Measurements from ENCODE around the gene VPS13D.

Gene VPS13D

GRCh38 chr1:12408662-12409061 is 178.8 kb downstream of the VPS13D start:
- ATAC-seq = no peak

DNA sequence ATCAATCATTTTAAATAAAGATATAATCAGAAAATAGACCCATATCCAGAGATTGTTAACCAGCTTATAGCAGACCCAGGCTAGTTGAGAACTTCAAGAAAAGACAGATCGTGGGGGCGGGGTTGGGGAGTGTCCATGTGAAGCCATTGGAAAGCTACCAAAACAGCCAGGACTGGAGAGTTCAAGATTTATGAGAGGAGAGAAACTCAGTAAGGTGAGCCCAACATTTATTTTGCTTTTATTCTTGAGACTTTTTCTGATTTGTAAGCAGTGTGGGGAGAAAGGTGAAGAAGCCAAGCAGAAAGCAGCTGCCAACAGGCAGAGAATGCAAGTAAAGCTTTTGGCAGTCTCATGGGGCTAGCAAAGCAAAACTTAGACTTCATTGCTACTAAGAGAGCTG is 179.9 kb downstream of the VPS13D start:
- no peak for ATAC-seq

GRCh38 chr1:12410351-12410750 is 180.5 kb downstream of the VPS13D start:
- no peak for ATAC-seq

DNA sequence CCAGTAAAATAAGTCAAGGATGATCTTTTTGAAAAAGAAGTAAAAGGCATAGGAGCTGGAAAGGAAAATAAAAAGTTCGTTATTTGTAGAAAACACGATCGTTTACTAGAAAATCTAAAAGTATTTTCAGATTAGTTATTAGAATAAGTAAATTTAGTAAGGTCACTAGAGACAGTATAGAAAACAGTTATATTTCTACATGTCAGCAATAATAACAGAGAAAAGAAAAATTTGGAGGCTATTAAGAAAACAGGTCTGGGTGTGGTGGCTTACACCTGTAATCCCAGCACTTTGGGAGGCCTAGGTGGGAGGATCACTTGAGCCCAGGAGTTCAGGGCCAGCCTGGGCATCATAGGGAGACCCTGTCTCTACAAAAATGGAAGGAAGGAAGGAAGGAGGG is 181.3 kb downstream of the VPS13D start:
- ATAC-seq = no peak

- no peak for ATAC-seq
Observed at GRCh38 chr1:12411747-12412146, 181.9 kb downstream of the VPS13D start.

GRCh38 chr1:12412439-12412838 is 182.6 kb downstream of the VPS13D start:
- no peak for ATAC-seq

- ATAC-seq = no peak
Observed at GRCh38 chr1:12413664-12414410, 184.0 kb downstream of the VPS13D start.

DNA sequence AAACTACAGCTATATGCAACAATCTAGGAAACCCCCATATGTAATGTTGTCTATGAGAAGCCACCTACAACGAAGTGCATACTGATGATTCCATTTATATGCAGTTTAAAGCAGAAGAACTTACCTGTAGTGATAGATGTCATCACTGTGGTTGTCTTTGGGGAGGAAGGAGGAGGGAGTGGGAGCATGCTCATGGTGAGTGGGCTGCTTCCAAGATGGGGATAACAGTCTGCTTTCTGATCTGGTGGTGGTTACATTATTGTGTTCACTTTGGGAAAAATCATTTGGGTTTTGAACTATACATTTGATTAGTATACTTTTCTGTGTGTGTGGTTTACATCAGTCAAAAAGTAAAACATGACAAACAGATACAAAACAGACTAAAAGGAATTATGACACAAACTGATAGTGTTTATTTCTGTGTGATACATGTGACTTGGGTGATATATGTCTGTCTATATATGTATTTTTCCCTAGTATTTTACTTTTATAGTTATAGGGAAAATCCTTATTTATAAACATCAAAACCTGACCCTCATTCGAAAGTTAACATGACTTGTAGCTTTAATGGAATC is 184.7 kb downstream of the VPS13D start:
- ATAC-seq = peak; percentile 10 to 36

GRCh38 chr1:12415038-12415466 is 185.2 kb downstream of the VPS13D start:
- ATAC-seq = peak; percentile 51 to 67

DNA sequence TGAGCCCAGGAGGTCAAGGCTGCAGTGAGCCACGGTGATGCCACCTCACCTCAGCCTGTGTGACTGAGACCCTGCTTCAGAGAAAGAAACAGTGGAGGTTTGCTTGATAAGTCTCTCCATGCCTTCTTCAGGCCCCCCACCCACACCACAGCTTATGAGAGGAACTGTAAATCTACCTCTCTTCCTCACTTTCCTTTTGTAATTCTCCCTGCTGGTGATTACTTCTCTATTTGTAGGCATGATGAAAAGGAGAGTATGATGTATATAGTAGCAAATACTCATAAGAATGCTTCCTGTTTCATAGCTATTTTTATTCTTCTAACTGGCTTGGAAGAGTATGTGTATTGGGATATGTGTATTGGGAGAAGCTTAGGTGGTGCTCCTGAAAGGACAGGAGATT is 186.3 kb downstream of the VPS13D start:
- ATAC-seq = no peak

DNA sequence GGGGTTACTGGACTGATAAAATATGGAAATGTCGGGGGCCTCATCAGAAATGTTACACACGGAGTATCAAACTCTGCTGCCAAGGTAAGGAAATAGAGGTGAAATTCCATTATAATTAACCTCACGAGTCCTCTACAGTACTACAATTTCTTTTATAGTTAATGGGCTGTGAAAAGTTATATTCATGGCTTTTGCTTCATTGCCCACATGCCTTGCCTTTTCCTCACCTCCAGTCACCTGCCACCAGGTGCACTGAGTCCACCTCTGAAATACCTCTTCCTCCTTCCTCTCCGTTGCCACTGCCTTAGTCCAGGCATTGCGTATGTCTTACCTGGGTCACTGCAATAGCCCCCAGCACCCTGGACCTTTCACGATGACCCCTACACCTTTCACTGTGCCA is 186.9 kb downstream of the VPS13D start:
- ATAC-seq = no peak

GRCh38 chr1:12417389-12417788 is 187.6 kb downstream of the VPS13D start:
- ATAC-seq = no peak

- no peak for ATAC-seq
Observed at GRCh38 chr1:12420171-12420570, 190.3 kb downstream of the VPS13D start.

DNA sequence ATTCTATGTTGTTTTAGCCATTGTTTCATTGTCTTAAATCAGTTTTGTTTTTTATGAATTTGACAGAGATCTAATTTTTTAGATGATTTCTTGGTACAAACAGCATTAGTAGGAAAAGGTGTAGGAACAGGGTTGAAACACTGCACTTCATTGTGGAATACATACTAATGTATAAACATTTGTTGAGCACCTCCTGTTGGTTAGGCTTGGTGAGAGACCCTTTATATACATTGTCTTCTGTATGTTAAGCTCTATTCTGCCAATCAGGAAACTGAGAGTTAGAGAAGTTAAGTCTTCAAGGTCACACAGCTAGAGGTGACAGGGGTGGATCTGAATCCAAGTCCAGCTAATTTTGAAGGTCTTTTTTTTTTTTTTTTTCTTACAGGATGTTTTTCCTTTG is 192.7 kb downstream of the VPS13D start:
- no peak for ATAC-seq

- ATAC-seq = no peak
Observed at GRCh38 chr1:12424087-12424529, 194.3 kb downstream of the VPS13D start.

- no peak for ATAC-seq
Observed at GRCh38 chr1:12424793-12425192, 195.0 kb downstream of the VPS13D start.

DNA sequence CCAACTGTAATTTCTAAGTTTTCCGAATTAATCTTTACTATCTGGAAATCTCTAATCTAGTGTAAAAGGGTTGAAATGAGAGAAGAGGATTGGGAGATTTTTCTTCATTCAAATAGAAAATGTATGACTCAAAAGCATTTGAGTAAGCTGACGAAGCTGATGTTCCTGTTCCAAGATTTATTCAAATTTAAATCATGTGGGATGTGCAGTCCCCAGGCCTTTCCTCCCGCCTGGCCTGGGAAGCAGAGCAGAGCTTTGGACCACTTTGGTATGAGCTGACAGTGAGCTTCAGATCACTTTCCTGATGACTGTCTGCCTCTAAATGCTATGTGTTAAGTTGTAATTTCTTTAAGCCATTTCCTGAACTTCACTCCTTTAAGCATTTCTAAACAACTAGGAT is 196.2 kb downstream of the VPS13D start:
- ATAC-seq = no peak

DNA sequence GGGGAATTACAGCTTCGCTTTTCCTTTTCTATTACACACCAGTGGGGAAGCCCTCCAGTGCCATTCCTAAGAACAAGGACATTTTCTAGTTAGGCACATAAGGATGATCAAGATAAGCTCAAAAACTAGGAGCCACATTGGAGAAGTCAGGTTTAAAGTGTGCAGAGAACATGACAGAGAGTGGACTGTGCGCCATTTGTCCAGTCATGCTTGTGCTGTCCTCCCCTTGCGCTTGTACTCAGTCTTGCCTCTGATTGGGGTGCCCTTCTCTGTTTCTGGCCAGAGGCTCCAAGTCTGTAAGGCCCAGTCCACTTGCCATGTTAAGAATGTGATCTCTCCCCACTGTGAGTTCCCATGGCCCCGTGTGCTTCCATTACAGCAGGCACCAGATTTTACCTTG is 198.5 kb downstream of the VPS13D start:
- ATAC-seq = no peak

DNA sequence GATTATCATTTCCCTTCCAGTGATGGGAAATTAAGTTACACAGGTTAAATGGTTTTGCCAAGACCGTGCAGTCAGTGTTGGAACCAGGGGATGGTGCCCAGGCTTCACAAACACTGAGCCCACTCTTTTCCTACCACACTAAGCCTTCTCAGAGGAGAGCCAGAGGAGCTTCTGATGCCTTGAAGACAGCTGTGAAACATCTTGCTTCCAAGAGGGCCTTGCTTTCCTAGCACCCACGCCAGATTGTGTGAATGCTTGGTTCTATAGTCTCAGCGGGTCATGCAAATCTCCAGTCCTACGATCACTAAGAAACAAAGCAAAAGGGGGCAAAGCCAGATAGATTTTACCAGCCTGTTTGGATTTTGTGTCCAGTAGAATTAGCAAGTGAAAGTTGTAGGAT is 200.7 kb downstream of the VPS13D start:
- ATAC-seq = no peak

DNA sequence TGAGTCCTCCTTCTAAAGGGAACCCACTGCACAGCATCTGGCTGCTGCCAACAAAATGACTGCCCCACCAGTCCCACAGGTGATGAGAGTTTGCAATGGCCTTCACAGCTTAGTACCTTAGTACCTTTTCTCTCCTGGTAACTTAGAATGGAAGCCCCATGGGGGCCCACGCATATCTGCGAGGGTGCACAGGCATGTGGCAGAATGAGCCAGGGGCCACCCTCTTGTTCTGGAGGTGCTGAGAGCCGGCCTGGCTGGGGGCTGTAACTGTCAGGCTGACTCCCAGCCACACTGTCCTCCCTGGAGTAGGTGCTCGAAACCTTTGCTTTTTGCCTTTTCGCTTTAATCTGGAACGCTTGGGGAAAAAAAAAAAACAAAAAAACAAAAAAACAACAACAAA is 203.1 kb downstream of the VPS13D start:
- ATAC-seq = no peak

- no peak for ATAC-seq
Observed at GRCh38 chr1:12433323-12434053, 203.7 kb downstream of the VPS13D start.

- peak; percentile 45 to 59 for ATAC-seq
Observed at GRCh38 chr1:12434174-12434573, 204.3 kb downstream of the VPS13D start.

GRCh38 chr1:12434686-12435085 is 204.9 kb downstream of the VPS13D start:
- no peak for ATAC-seq
